ENCODE results near the gene FAXDC2. TPM values are rescaled to one million over a fixed set of nuclear protein-coding genes. Genes with fewer than 3 reads are reported as not detected.

The FAXDC2 gene
- 10 to 100 TPM; 31.6 to 39.3 (median 38.3) TPM for polyA plus RNA-seq (ENCODE audit: insufficient read length in 3 of 3)
- long read RNA-seq, donor 1, partial matches to known transcripts, result 0 of 4 reads
- long read RNA-seq, donor 1, other reads (novel, unspliced or antisense), result 0 of 4 reads
- long read RNA-seq, donor 2, transcript FAXDC2-201 (9 exons, 3,251 nt), result major isoform, 5 of 5 reads
- long read RNA-seq, donor 2, partial matches to known transcripts, result 0 of 5 reads
- long read RNA-seq, donor 2, other reads (novel, unspliced or antisense), result 0 of 5 reads
- long read RNA-seq, donor 3, transcript FAXDC2-201 (9 exons, 3,251 nt), result major isoform, 5 of 75 reads
- long read RNA-seq, donor 3, partial matches to known transcripts, result 65 of 75 reads
- long read RNA-seq, donor 3, other reads (novel, unspliced or antisense), result 5 of 75 reads
- long read RNA-seq, donor 4, partial matches to known transcripts, result 40 of 43 reads
- long read RNA-seq, donor 4, other reads (novel, unspliced or antisense), result 0 of 43 reads
- long read RNA-seq, donor 5, partial matches to known transcripts, result 0 of 1 reads
- long read RNA-seq, donor 5, other reads (novel, unspliced or antisense), result 0 of 1 reads
- long read RNA-seq, donor 6, partial matches to known transcripts, result 115 of 119 reads
- long read RNA-seq, donor 6, other reads (novel, unspliced or antisense), result 0 of 119 reads
- long read RNA-seq, donor 7, transcript FAXDC2-201 (9 exons, 3,251 nt), result major isoform, 5 of 22 reads
- long read RNA-seq, donor 7, partial matches to known transcripts, result 16 of 22 reads
- long read RNA-seq, donor 7, other reads (novel, unspliced or antisense), result 0 of 22 reads
- long read RNA-seq, donor 8, partial matches to known transcripts, result 18 of 24 reads
- long read RNA-seq, donor 8, other reads (novel, unspliced or antisense), result 0 of 24 reads
- long read RNA-seq, donor 9, transcript FAXDC2-201 (9 exons, 3,251 nt), result major isoform, 6 of 162 reads
- long read RNA-seq, donor 9, partial matches to known transcripts, result 149 of 162 reads
- long read RNA-seq, donor 9, other reads (novel, unspliced or antisense), result 7 of 162 reads
- long read RNA-seq, donor 10, partial matches to known transcripts, result 31 of 42 reads
- long read RNA-seq, donor 10, other reads (novel, unspliced or antisense), result 6 of 42 reads
- long read RNA-seq, donor 11, partial matches to known transcripts, result 0 of 3 reads
- long read RNA-seq, donor 11, other reads (novel, unspliced or antisense), result 0 of 3 reads
- long read RNA-seq, donor 12, transcript FAXDC2-201 (9 exons, 3,251 nt), result major isoform, 5 of 8 reads
- long read RNA-seq, donor 12, partial matches to known transcripts, result 0 of 8 reads
- long read RNA-seq, donor 12, other reads (novel, unspliced or antisense), result 0 of 8 reads
- long read RNA-seq, donor 13, partial matches to known transcripts, result 10 of 13 reads
- long read RNA-seq, donor 13, other reads (novel, unspliced or antisense), result 0 of 13 reads
- long read RNA-seq, donor 14, transcript FAXDC2-201 (9 exons, 3,251 nt), result major isoform, 5 of 48 reads
- long read RNA-seq, donor 14, partial matches to known transcripts, result 43 of 48 reads
- long read RNA-seq, donor 14, other reads (novel, unspliced or antisense), result 0 of 48 reads
- long read RNA-seq, donor 15, partial matches to known transcripts, result 193 of 202 reads
- long read RNA-seq, donor 15, other reads (novel, unspliced or antisense), result 5 of 202 reads
- long read RNA-seq, donor 16, transcript FAXDC2-201 (9 exons, 3,251 nt), result major isoform, 5 of 58 reads
- long read RNA-seq, donor 16, partial matches to known transcripts, result 47 of 58 reads
- long read RNA-seq, donor 16, other reads (novel, unspliced or antisense), result 5 of 58 reads

GRCh38 chr5:154850255-154851062 is at the start of gene FAXDC2:
Gene FAXDC2, minus strand, starts transcription at chr5:154850603. Its CDS starts 12,425 bp downstream, at chr5:154838178.
- peak; percentile 93 for DNase-seq

DNA sequence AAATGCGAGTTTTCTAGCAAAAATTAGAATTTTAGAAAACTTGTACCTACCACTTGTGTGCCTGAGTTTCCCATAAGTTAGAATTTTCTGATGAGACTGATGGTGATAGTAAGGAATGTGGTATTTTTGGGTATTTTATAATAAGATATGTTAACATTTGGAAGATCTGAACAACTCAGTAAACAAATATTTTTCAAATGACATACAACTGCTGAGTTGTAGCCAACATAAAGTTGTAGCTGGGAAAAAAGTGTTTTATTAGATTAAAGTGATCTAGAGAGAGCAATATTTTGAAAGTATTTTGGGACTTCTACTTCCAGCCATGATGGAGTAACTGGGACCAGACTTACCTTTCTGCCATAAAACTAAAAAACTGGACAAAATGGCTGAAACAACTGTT is 49.7 kb upstream of the FAXDC2 start:
- DNase-seq, result no peak

GRCh38 chr5:154899151-154899816 is 48.9 kb upstream of the FAXDC2 start:
- DNase-seq, result no peak

GRCh38 chr5:154898210-154898609 is 47.8 kb upstream of the FAXDC2 start:
- DNase-seq, result no peak

DNA sequence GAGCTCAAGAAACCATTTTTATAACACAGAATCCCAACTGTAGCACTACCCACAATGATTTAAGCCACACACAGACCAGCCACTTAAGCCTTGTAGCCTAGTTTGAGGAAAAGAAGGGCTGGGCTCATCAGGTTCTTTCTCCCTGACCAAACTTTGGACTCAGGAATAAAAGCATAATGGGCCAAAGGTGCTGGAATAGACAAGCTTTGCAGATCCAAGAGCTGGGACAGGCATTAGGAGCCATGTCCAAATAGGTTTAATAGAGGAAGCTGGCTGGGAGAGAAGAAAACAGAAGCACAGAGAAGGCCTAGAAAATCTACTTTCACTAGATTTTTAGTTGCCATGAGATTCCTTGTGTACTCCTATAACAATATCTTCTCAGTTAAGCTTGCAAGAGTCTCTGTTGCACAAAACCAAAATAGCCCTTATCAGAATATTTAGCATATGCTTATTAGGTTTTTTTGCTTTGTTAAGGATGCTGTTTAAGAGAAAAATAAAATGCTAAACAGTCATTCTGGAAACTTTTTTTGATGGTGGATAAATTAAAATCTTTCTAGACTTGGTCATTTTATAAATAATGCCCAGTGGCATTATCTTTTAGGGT is 46.3 kb upstream of the FAXDC2 start:
- no peak for DNase-seq

- DNase-seq, result no peak
These were observed 45.5 kb upstream of the FAXDC2 start for GRCh38 chr5:154895606-154896561.

GRCh38 chr5:154893381-154893780 is 43.0 kb upstream of the FAXDC2 start:
- DNase-seq, result no peak

- no peak for DNase-seq
These were observed 42.0 kb upstream of the FAXDC2 start for GRCh38 chr5:154892369-154892771.

DNA sequence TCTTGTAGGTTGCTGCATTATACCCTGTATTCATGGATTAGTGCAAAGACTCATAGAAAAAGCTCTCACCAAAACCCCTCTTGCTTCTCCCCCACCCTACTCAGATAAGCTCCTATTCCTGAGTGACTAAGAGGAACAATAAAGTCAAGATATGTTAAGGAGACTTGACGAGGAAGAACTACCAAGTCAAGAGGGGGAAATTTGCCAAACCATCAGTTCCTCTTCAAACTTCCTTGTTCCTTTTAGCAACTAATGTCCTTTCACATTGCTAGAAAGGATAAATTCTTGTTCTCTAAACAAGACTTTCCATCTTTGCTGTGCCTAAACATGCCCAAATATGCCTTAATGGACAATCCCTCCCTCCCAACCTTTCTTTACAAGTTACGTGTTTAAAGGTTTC is 35.0 kb upstream of the FAXDC2 start:
- no peak for DNase-seq

DNA sequence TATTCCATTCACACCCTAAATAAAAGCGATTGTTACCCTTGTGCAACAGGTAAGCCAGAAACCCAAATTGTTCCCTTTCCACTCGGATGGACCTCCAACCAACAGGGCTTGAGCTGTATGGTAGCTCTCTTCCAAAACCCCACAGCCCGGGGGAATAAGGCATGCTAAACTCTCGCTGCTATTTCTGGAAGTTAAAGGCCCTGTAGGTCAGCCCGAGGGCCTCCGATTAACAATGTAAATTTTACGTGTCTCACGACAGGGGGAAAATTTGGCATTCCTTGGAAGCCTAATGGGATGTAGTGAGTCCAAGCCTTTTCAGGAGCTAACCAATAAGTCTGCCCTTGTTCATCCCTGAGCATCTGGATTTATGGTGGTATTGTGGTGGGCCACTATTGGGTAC is 34.0 kb upstream of the FAXDC2 start:
- no peak for DNase-seq

DNA sequence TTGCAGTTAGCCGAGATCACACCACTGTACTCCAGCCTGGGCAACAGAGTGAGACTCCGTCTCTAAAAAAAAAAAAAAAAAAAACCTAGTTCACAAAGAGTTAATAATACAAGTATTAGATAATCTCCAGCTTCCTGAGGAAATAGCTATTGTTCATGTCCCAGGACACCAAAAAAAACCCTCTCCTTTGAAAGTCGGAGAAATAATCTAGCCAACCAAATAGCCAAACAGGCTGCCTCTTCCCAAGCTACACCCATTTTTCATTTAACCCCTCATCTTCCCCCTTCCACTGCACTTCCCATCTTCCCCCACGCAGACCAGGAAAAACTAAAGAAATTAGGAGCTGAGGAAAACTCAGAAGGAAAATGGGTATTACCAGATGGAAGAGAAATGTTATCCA is 31.6 kb upstream of the FAXDC2 start:
- DNase-seq, result no peak

DNA sequence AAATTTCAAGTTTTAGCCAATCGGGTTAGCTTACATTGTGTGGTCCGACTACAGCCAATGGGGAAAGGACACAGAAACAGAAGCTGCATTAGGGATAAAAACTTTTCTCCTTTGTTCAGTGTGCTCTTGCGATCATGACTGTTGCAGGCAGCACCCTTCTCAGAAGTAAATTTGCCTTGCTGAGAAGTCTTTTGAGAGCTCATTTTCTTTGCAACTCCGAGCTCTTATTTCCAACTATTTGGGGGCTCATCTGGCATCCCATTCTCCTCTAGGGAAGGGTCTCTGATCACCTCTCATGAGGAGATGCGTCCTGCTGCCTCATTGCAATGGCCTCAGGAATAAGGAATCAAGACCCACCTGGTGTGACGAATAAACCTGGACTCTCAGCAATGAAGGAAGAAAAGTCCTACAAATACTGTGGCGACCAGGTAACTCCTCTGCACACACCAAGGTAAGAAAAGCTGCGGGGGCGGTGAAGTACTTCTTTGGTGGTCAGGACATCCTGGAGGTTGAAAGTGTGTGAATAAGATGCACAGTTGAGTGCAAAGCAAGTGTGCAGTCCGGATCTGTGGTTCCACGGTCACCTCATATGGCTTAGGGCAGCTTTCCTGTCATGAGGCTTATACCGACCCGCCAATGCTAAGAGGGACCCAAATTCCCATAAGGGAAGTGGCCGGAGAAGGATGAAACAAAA is 28.4 kb upstream of the FAXDC2 start:
- DNase-seq, result no peak

DNA sequence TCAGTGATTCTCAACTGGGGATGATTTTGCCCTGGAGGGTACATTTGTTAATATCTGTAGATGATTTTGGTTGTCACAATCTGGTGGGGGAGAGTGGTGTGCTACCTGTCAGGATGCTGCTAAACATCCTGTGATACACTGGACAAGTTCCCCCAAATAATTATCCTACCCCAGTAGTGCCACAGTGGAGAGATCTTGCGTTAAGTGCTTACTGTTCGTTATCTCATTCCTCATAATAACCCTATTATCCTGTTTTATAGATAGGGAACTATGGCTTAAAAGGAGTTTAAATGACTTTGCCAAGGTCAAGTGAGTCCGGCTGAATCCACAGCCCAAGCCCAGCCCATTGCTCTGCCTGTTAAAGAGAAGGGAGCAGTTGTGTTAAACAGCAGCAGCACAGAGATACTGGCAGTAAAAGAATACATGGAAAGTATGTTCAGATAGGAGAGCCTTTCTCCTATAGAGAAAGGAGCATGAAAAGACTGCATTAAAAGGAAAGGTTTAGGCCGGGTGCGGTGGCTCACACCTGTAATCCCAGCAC is 23.5 kb upstream of the FAXDC2 start:
- DNase-seq, result no peak

GRCh38 chr5:154871734-154872133 is 21.3 kb upstream of the FAXDC2 start:
- no peak for DNase-seq

GRCh38 chr5:154868702-154869101 is 18.3 kb upstream of the FAXDC2 start:
- DNase-seq, result no peak

DNA sequence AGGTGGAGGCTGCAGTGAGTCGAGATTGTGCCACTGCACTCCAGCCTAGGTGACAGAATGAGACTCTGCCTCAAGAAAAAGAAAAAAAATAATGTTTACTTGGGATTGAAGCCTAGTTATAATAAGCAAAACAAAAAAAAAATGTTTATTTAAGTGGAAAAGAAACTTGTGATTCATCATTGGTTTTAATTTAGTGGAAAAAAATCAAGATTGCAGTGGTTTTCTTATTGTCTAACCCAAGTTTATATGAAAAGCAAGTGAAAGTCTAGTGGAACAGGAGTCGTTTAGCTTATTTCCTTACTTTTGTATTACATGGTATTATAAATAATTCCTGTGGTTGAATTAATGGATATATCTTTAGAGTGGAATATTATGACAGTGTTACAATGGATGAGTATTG is 16.4 kb upstream of the FAXDC2 start:
- DNase-seq, result no peak
